ENCODE results near the gene SORL1.

Gene SORL1

GRCh38 chr11:121672630-121673487 lies 220.7 kb downstream of the SORL1 start:
- no peak for TF ChIP-seq CTCF (conservative IDR thresholded peaks at IDR 0.05; ENCODE audit: low read depth, low read length)
- DNase-seq (ENCODE audit: low read depth): no peak

GRCh38 chr11:121681550-121682268 lies 229.6 kb downstream of the SORL1 start:
- no peak for TF ChIP-seq CTCF (conservative IDR thresholded peaks at IDR 0.05; ENCODE audit: low read depth, low read length)
- DNase-seq (ENCODE audit: low read depth): no peak
- no peak overlapping the region for H3K4me3 ChIP-seq (ENCODE audit: low read length)

More at GRCh38 chr11:121672630-121673487, 220.7 kb downstream of the SORL1 start:
- H3K4me3 ChIP-seq (ENCODE audit: low read length): no peak overlapping the region

Measured in retinal pigment epithelial cell (primary cell).